ENCODE data around the gene SGSM1.
"Not testable (repeated sequence)": the region's sequence is repeated elsewhere in the genome, so short reads cannot be mapped to it uniquely, and the experiment has no call there.

Gene SGSM1

DNA sequence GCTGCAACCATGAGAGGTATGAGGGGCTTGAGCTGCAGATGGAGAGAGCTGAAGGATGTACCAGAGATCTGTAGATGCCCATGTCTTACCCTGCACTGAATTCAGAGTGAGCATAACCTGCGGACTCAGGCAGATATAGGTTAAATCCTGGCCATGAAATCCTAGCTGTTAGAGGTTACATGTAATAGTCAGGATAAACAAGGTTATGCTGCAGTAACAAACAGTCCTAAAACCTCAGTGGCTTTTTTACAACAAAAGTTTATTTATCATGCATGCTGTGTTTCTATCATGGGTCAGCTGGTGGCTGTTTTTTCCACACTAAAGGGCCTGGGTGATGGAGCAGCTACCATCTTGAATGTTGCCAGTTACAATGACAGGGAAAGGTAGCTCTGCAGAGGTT, 70.7 kb downstream of the SGSM1 start:
- no peak overlapping the region for H3K27ac ChIP-seq
- no peak overlapping the region for H3K4me3 ChIP-seq

DNA sequence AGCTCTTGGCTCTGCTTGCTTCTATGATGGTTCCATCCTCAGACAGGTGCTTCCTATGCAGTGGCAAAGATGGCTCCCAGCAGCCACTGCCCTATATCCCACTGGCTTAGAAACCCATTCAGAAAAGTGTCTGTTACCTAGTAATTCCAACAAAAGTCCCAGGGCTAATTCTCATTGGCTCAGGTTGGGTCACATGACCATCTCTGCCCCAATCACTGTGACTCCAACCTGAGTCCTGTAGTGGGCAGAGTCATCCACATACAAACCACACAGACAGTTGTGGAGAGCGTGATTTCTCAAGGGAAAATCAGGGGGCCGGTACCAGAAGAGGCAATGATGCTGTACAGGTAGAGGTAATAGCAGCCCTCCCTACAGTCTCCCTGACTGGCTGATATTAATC, 73.0 kb downstream of the SGSM1 start:
- no peak overlapping the region for H3K27ac ChIP-seq
- no peak overlapping the region for H3K4me3 ChIP-seq

DNA sequence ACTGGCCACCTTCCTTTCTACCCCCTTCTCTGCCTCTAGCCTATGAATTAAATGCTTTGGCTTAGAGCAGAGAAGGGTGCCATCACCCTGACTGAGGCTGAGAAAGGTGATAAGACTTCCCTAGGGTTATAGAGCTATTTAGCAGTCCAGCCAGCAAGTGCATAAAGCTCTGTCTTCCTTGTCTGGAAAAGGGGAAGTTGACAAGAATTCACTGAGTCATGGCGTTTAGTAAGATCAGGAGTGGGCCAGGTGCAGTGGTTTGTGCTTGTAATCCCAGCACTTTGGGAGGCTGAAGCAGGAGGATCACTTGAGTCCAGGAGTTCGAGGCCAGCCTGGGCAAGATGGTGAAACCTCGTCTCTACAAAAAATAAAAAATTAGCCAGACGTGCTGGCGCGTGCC, 77.4 kb downstream of the SGSM1 start:
- no peak overlapping the region for H3K4me3 ChIP-seq
- no peak overlapping the region for H3K27ac ChIP-seq

DNA sequence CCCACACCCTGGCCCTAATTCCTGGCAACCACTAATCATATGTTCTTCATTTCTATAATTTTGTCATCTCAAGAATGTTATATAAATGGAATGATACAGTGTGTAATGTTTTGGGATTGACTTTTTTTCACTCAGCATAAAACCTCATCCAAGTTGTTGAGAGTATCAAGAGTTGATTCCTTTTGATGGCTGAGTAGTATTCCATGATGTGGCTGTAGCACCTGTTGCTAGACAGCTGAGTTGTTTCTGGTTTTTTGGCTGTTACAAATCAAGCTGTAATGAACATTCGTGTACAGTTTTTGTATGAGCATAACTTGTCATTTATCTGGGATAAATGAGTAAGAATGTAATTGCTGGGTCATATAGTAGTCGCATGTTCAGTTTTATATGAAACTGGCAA, 81.2 kb downstream of the SGSM1 start:
- no peak overlapping the region for H3K27ac ChIP-seq
- H3K4me3 ChIP-seq: no peak overlapping the region

DNA sequence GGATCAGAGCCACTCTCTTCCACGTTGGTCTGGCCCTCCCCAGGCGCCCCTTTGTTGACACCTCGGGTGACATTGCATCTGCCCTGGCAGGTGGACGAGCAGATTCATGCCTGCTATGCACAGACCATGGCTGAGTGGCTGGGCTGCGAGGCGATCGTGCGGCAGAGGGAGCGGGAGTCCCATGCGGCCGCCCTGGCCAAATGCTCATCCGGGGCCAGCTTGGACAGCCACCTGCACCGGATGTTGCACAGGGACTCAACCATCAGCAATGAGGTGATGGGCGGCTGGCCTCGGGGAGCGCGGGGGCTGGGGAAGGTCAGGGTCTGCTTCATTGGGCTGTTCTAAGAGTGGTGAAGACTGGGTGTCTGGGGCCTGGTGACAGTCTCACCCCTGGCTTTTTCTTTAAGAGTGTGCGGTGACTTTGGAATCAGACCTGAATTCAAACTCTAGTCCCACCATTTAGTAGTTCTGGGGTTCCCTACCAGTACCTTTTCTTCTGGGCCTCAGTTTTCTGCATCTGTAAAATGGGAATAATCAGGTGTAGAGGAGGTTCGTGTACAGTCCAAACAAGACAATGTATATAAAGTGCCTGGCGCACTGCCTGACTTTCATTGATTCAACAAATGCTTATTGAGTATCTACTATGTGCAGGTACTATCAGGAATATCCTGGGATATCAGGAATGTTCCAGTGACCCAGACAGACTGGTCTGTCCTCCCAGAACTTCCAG, 87.5 kb downstream of the SGSM1 start:
- Histone ChIP-seq H3K27ac (peak overlapping the region in 1 of 21 experiments; percentile 42), H3K4me3 (no peak overlapping the region)

DNA sequence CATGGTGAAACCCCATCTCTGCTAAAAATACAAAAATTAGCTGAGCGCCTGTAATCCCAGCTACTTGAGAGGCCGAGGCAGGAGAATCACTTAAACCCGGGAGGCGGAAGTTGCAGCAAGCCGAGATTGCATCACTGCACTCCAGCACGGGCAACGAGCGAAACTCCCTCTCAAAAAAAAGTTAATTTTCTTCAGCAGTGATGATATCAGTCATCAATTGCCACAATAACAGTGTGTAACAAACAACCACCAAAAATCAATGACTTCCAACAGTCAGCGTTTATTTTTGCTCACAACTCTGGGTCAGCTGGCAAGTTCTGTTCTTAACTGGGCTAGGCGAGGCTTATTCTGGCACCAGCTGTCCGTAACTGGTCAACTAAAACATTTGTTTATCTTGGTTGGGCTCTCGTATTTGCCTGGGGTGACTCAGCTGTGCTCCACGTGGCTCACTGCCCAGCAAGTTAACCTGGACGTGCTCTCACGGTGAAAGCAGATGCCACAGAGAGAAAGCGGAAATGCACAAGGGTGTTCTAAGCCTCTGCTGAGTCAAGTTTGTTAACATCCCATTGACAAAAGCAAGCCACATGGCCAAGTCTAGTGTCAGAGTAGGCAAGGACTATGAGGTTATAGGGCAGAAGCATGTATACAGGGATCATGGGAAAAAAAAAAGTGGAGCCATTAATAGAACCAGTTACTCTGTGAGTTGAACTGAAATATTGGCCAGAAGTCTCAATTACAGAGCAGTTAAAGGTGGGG, 88.4 kb downstream of the SGSM1 start:
- no peak overlapping the region for H3K4me3 ChIP-seq
- H3K27ac ChIP-seq: peak overlapping the region in 2 of 21 experiments; percentile 24 to 42

DNA sequence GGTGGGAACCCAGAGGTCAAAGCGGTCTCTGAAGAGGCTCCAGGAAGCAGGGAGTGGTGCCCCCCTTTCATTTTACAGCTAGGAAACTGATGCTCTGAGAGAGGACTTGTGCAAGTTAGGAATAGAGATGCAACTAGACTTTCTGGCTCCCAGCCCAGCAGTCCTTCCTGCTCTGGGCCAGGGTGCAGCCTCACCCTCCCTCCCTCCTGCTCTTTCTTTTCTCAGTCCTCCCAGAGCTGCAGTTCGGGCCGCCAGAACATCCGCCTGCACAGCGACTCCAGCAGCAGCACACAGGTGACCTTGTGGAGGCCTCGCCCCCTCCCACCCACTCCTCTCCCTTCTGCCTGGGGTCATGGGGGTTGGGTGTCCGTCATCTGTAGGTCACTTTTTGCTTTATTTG, 89.0 kb downstream of the SGSM1 start:
- Histone ChIP-seq H3K27ac (peak overlapping the region in 2 of 21 experiments; percentile 24 to 42), H3K4me3 (no peak overlapping the region)

DNA sequence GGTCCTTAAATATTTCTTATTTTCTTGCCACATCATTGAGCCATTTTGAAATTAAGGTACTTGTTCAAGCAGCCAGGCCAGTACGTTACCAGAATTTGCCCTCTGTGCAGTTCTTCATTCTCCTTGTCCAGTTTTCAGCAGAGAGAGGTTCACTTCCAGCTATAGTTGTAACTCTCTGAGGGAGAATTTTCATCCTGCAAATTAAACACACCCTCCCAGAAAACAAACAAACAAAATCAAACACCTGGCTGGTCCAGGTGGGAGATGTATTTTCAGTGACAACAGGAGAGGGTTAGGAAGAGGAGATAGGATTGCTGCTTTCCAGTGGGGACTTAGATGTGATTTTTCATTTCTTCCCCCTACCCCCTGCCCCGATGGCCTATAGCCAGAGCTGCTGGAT, 95.4 kb downstream of the SGSM1 start:
- no peak overlapping the region for H3K27ac ChIP-seq

DNA sequence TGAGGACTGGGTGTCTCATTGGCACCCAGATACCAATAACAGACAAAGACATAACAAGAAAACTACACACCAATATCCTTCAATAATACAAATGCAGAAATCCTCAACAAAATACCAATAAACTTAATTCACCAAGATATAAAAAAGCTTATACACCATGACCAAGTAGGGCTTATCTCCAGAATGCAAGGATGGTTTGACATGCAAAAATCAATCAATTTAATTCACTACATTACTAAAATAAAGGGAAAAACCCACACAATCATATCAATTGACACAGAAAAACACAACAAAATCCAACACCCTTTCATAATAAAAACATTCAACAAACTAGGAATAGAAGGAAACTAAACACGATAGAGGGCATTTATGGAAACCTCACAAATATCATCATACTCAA, 99.9 kb downstream of the SGSM1 start:
- Histone ChIP-seq H3K4me3 (no peak overlapping the region), H3K27ac (no peak overlapping the region)

More for the DNA sequence above, 95.4 kb downstream of the SGSM1 start:
- H3K4me3 ChIP-seq: no peak overlapping the region

DNA sequence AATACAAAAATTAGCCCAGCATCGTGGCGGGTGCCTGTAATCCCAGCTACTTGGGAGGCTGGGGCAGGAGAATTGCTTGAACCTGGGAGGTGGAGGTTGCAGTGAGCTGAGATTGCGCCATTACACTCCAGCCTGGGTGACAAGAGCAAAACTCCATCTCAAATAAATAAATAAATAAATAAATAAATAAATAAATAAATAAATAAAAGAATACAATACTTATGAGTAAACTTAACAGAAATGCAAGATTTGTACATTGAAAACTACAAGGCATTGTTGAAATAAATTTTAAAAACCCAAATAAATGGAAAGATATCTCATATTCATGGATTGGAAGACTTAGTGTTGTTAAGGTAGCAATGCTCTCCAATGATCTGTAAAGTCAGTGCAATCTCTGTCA, 101.1 kb downstream of the SGSM1 start:
- H3K4me3 ChIP-seq, H3K27ac ChIP-seq: not testable (repeated sequence)

DNA sequence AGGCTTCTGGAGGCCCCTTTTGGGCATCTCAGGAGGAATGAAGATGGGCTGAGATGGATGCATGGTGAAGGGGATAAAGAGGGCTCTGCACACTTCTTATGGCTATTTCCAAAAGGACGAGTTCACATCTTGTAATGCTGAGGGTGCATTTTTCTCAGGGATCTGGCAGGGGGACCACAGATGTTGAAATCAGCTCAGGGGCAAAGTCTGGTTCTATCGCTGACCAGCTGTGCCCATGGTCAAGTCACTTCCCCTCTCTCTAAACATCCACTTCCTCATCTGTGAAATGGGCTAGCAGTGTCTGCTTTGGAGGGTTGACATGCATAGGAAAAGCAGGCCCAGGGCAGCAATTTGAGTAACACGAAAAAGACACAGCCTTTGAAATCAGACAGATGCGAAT, 114.0 kb downstream of the SGSM1 start:
- no peak overlapping the region for H3K27ac ChIP-seq

DNA sequence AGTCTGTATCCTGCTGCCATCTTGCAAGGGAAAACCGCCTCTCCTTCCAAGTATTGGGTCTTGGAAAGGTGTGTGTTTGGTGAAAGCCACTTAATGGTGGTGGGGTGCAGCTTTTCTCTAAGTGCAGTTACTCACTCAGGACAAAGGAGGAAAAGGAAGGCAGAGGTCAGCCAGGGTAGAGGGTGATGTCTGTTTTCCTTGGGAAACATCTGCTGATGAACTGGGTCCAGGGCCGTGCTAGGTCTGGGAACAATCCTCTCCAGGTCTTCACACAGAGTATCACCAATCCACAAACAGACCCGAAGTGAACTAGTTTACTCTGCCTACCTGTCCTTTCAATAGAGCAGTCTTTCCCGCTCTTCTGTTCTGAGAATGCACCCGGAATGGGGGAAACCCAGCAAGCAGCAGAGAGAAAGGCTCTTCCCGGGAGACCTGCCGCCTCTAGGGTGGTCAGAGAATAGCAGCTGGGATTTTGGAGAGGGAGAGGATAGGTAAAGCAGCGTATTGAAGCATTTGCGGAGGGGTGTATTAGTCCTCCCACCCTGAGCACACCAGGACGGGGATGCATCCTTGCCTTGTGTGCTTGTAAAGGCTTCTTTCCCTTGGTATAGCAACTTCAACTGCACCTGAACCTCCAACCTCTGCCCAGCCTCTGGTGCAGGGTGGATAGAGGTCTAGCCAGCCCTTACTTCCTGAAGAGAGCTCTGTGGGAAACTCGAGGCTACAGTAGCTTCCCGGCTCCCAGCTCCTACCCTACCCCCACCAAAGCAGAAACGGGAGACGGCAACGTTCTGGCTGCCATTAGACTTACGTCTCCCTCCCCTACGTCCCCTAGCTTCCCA, 119.8 kb downstream of the SGSM1 start:
- Histone ChIP-seq H3K27ac (no peak overlapping the region), H3K4me3 (no peak overlapping the region)

More for the DNA sequence above, 114.0 kb downstream of the SGSM1 start:
- H3K4me3 ChIP-seq: no peak overlapping the region

DNA sequence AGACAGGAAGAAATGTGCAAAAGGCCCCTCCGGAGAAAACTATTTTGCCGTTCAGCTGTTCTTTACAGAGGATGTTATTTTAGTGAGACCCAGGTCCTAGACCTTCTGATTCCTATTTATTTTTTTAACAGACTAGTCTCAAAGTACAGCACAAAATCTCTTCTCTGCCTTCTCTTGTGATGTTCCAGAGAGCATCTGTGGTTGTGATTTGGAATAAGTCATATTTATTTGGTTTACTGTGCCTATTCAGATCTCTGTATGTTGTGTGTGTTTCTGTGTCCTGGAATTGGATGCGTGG, 120.4 kb downstream of the SGSM1 start:
- Histone ChIP-seq H3K4me3 (no peak overlapping the region), H3K27ac (no peak overlapping the region)

DNA sequence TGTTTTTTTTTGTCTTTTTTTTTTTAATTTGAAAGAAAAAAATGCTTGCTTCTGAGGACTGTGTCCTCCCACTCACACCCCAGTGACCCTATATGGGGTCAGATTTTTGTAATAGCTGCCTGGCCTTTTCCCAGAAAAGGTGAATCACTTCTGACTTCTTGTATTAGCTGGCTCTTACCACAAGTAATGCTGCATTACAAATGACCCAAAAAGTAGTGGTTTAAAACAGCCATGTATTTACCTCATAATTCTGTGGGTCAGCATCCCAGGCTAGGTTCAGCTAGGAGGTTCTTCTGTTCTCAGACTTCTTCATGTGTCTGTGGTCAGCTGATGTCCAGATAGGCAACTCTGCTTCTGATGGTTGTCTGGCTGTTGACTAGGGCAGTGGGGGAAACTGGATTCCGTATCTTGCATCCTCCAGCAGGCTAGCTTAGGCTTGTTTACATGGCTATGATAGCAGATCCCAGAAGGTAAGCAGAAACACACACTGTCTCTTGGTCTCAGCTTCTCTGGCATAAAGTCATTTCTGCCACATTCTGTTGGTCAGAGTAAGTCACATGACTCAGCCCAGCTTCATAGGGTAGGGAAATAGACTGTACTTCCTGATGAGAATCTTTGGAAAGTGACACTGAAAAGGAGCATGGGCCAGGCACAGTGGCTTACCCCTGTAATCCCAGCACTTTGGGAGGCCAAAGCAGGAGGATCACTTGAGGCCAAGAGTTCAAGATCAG, 121.0 kb downstream of the SGSM1 start:
- no peak overlapping the region for H3K27ac ChIP-seq

DNA sequence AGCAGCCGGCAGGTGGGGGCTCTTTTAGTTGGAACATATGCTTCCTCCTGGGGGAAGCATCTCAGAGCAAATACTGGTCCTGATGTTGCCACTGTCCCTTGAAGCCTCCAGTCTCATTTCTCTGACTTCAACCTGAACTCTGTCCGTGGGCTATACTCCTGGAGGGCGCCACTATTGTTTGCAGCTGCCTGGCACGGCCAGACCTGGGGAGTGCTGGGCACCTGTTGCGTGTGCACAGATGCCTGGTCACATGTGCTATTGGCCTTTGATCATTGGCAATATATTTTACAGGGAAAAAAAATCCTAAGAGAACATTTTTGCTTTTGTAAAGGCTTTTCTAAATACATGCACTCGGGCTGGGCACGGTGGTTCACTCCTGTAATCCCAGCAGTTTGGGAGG, 122.3 kb downstream of the SGSM1 start:
- Histone ChIP-seq H3K4me3 (no peak overlapping the region), H3K27ac (no peak overlapping the region)

More for the DNA sequence above, 121.0 kb downstream of the SGSM1 start:
- no peak overlapping the region for H3K4me3 ChIP-seq

DNA sequence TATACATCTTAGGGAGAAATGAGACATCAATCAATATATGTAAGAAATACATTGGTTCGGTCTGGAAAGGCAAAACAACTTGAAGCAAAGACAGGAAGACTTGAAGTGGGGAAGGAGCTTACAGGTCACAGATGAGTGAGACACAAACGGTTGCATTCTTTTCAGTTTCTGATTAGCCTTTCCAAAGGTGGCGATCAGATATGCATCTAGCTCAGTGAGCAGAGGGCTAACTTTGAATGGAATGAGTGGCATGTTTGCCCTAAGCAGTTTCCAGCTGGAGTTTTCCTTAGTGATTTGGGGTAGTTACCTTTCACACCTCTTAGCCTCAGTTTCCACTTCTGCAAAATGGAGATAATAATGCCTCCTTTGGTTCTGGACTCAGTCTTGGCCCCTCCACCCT, 124.7 kb downstream of the SGSM1 start:
- Histone ChIP-seq H3K4me3 (no peak overlapping the region), H3K27ac (no peak overlapping the region)

DNA sequence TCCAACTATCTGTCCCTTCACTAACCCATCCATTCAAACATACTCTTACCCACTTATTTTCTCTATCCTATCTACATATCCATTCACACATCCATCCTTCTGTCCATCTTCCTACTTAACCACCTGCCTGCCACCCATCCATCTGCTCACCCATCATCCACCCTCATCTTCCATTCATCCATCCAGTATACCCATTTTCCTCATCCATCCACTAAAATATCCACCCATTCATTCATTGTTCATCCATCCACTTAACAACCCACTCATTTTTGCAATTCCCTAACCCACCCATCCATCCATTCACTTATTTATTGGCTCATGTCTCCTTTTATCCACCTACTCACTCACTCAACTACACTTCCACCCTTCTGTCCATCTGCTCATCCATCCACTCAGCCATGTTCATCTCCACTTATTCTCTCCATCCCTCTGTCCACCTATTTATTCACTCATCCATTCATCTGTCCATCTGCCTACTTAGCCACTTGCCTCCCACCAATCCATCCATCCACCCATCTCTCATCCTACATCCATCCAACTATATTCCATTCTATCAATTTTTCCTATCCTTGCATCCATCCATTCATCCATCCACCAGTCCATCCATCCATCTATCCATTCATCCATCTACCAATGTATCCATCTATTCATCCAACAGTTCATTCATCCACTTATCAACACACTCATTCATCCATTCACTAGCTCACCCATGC, 129.9 kb downstream of the SGSM1 start:
- Histone ChIP-seq H3K27ac (no peak overlapping the region), H3K4me3 (no peak overlapping the region)

DNA sequence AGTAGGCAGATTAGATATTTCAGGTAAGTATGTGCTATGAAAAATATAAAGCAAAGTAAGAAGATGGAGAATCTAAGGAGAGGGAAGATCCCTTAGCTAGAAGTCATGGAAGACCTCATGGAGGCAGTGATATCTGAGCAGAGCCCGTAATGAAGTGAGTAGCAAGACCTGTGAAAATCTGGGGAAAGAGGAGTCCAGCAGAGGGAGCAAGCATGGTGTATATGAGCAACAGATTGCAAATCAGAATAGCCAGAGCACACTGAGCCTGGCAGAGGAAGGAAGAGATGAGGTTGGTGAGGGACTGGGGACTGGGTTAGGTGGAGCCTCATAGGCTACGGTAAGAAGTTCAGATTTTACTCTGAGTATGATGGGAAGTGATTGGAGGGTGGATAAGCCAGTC, 131.1 kb downstream of the SGSM1 start:
- Histone ChIP-seq H3K27ac (no peak overlapping the region), H3K4me3 (no peak overlapping the region)

DNA sequence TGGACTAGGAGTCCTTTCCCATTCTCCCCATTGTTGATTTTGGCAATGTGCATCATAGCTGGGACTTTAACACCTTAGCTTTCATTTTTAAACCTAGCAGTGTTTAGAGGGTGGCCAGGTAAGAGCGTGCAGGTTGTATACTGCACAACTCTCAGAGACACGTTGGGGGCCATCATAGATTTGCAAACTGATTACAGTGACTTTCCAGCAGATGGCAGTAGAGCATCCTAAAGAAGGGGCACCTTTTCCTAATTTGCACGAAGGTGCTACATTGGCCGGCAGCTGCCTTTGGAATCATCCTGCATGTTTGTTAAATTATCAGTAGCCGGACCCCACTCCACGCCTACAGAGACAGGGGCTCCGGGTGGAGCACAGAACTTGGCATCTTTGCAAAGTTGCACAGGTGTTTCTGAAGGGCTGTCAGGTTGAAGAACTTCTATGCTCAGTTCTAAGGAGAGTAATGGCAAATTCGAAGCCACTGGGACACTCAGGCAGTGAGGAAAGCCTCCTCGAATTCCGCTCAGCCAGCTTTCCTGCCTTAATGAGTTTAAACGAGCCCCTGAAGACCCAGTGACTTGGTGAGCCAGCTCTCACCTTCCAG, 132.8 kb downstream of the SGSM1 start:
- Histone ChIP-seq H3K27ac (no peak overlapping the region), H3K4me3 (no peak overlapping the region)
